ENCODE results near the gene TREML4. TPM values are rescaled to one million over a fixed set of nuclear protein-coding genes. Genes with fewer than 3 reads are reported as not detected.

TREML4 gene
- total RNA-seq, 2 donors from 2014 or later, result not detected

DNA sequence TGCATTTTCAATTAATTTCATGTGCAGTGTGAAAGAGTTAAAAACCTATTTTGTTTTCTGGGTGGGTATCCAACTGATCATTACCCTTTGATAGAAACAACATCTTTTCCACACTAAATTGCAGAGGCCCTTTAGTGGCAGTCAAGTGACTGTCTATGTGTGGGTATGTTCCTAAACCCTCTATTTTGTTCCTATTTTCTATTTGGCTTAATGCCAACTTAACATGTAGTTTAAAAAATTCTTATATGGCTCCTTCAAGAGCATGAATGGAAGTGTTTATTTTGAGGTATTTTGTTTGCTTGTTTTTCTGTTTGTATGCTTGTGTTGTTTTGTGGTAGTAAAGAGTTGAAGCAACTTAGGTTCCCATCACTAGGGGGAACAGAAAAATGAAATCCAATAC lies 38.4 kb downstream of the TREML4 start:
- H3K9me3 ChIP-seq, result no peaks in the 10 kb centered on the region
- H3K27ac ChIP-seq, result no peak overlapping the region
- H3K27me3 ChIP-seq, result no peaks in the 10 kb centered on the region
- TF ChIP-seq, protein P1, sequence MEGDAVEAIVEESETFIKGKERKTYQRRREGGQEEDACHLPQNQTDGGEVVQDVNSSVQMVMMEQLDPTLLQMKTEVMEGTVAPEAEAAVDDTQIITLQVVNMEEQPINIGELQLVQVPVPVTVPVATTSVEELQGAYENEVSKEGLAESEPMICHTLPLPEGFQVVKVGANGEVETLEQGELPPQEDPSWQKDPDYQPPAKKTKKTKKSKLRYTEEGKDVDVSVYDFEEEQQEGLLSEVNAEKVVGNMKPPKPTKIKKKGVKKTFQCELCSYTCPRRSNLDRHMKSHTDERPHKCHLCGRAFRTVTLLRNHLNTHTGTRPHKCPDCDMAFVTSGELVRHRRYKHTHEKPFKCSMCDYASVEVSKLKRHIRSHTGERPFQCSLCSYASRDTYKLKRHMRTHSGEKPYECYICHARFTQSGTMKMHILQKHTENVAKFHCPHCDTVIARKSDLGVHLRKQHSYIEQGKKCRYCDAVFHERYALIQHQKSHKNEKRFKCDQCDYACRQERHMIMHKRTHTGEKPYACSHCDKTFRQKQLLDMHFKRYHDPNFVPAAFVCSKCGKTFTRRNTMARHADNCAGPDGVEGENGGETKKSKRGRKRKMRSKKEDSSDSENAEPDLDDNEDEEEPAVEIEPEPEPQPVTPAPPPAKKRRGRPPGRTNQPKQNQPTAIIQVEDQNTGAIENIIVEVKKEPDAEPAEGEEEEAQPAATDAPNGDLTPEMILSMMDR (IDR thresholded peaks at IDR 0.05), result no peak
- H3K4me3 ChIP-seq, result no peak overlapping the region
- H3K4me1 ChIP-seq, result no peaks in the 10 kb centered on the region
- intact Hi-C loops (cut with DNase I), result no loop called here
- H3K36me3 ChIP-seq, result no peaks in the 10 kb centered on the region
- DNase-seq, result no peak
- H3K9ac ChIP-seq (ENCODE audit: low read depth in 2 of 2, low read length in 2 of 2), result no peak overlapping the region

DNA sequence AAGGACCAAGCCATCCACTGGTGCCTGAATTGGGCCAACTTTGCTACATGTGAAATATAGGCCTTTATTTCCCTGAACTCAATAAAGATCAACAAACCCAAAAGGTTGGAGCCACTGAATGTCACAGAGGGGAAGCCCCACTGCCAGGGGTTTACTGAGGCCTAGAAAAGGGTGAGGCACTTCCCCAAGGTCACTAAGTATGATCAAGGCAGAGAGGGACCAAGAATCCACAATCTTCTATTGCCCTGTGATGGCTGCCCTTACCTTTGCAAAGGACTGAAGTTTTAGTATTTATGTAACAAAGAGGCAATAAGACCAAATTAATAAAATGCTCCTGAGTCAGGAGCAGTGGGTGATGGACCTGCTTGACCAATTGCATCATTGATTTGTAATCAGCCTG lies 40.3 kb downstream of the TREML4 start:
- no peak overlapping the region for H3K9ac ChIP-seq (ENCODE audit: low read depth in 2 of 2, low read length in 2 of 2)

DNA sequence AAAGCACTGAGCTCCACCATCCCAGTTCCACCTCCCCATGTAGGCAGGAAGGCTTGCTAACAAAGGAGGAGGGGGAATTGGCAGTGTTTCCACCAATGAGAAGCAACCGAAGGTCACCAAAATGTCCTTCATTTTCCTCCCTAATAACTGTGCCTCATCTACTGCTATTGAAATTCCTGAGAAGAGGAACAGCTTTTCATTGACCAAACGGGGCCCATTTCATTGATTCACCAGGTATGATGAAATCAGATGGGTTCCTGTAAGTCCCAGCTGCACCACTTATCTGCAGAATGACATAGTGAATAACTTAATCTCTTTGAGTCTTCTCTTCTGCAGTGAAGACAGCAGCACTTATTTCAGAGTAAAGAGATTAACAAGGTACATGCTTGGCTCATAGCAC lies 41.0 kb downstream of the TREML4 start:
- intact Hi-C loops (cut with DNase I), result no loop called here
- Histone ChIP-seq H3K27ac (no peak overlapping the region), H3K27me3 (no peaks in the 10 kb centered on the region), H3K9me3 (no peaks in the 10 kb centered on the region), H3K4me1 (no peaks in the 10 kb centered on the region), H3K9ac (ENCODE audit: low read depth in 2 of 2, low read length in 2 of 2) (no peak overlapping the region), H3K36me3 (no peaks in the 10 kb centered on the region), H3K4me3 (no peak overlapping the region)
- DNase-seq, result no peak
- TF ChIP-seq, protein P1 (IDR thresholded peaks at IDR 0.05), result no peak

More for the DNA sequence above, 40.3 kb downstream of the TREML4 start:
- TF ChIP-seq, protein P1 (IDR thresholded peaks at IDR 0.05), result no peak
- intact Hi-C loops (cut with DNase I), result no loop called here
- H3K4me3 ChIP-seq, result no peak overlapping the region
- no peak overlapping the region for H3K27ac ChIP-seq
- DNase-seq, result no peak
- no peaks in the 10 kb centered on the region for H3K4me1 ChIP-seq
- H3K27me3 ChIP-seq, result no peaks in the 10 kb centered on the region
- no peaks in the 10 kb centered on the region for H3K9me3 ChIP-seq
- H3K36me3 ChIP-seq, result no peaks in the 10 kb centered on the region

DNA sequence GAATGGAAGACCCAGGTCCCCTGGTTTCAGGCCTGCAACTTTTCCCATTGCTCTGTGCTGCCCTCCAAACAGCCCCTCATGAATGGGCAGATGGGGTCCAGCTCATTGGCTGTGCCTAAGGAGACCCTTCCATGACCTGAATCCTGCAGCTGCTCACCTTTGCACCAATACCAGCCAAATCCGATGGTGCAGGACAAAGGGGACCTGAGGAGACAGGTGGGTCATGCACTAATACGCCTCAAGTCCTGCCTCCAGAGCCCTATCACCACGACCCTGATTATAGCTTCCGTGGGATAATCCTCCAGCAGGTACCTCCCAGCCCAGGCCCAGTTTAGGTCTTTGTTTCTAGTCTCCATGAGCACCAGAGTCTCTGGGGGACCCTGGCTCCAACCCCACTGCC lies 41.6 kb downstream of the TREML4 start:
- no peak overlapping the region for H3K4me3 ChIP-seq
- DNase-seq, result no peak
- no peak overlapping the region for H3K9ac ChIP-seq (ENCODE audit: low read depth in 2 of 2, low read length in 2 of 2)
- no peak overlapping the region for H3K27ac ChIP-seq
- H3K9me3 ChIP-seq, result no peaks in the 10 kb centered on the region
- no peaks in the 10 kb centered on the region for H3K4me1 ChIP-seq
- TF ChIP-seq, protein P1 (IDR thresholded peaks at IDR 0.05), result no peak
- no peaks in the 10 kb centered on the region for H3K27me3 ChIP-seq
- no peaks in the 10 kb centered on the region for H3K36me3 ChIP-seq
- intact Hi-C loops (cut with DNase I), result no loop called here

DNA sequence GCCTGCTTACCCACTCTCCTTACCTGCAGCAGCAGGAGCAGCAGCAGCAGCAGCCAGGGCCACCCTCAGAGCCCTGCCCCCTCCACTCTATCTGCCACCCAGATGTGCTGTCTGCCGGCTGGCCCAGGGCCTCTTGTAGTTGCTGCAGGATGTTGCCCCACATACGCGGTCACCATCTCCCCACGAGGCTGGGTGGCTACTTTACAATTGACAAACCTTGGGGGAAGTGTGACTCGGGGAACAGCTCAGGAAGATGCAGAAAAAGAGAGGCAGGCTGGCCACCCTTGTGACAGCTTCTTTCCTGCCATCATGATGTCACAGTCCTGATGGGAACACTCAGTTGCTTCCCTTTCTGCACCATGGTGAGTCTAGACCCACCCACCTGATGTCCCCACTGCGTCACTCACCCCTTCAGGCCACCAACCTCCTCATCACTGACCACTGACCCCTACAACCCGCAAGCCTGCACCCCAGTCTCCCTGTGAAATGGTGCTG lies 43.8 kb downstream of the TREML4 start:
- DNase-seq, result no peak
- H3K4me1 ChIP-seq, result no peaks in the 10 kb centered on the region
- no peak overlapping the region for H3K9ac ChIP-seq (ENCODE audit: low read depth in 2 of 2, low read length in 2 of 2)
- no peaks in the 10 kb centered on the region for H3K9me3 ChIP-seq
- TF ChIP-seq, protein P1 (IDR thresholded peaks at IDR 0.05), result no peak
- H3K4me3 ChIP-seq, result no peak overlapping the region
- H3K27ac ChIP-seq, result no peak overlapping the region
- no peaks in the 10 kb centered on the region for H3K36me3 ChIP-seq
- no peaks in the 10 kb centered on the region for H3K27me3 ChIP-seq
- intact Hi-C loops (cut with DNase I), result no loop called here

Measured in colonic mucosa (tissue), 4 donors.